ENCODE data around the gene ATP5PD.

ATP5PD gene

DNA sequence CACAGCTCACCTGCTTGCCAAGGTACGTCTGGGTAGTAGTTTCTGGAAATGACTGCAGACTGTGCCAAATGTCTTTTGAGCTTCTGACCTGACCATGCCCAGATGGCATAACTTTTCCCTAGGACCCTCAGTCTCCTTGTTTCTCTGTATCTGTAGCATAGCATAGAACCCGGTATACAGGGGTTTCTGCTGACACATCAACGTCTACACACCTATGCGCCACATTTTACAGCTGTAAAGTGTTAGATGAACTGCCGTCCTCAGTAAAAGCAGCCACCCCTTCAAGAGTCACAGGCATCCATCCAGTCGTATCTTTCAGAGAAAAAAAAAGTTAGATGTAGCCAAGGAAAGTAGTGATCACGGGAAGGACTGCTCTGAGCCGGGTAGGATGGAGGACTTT is 17.7 kb upstream of the ATP5PD start:
- H2AFZ ChIP-seq = no peak overlapping the region
- H3K9ac ChIP-seq = no peak overlapping the region
- no peaks in the 10 kb centered on the region for H3K4me1 ChIP-seq
- no peaks in the 10 kb centered on the region for H3K27me3 ChIP-seq (ENCODE audit: control insufficient read depth, insufficient read depth, low read length)
- no peak for TF ChIP-seq CTCF (IDR thresholded peaks at IDR 0.05)
- no peak overlapping the region for H3K4me3 ChIP-seq (ENCODE audit: low read depth, low read length)
- H3K79me2 ChIP-seq = no peaks in the 10 kb centered on the region
- no peaks in the 10 kb centered on the region for H3K36me3 ChIP-seq (ENCODE audit: control insufficient read depth, insufficient read depth, low read length)
- no peak overlapping the region for H3K27ac ChIP-seq
- H3K4me2 ChIP-seq (ENCODE audit: low read length) = no peak overlapping the region
- H3K9me3 ChIP-seq (ENCODE audit: control insufficient read depth, low read length) = no peaks in the 10 kb centered on the region

DNA sequence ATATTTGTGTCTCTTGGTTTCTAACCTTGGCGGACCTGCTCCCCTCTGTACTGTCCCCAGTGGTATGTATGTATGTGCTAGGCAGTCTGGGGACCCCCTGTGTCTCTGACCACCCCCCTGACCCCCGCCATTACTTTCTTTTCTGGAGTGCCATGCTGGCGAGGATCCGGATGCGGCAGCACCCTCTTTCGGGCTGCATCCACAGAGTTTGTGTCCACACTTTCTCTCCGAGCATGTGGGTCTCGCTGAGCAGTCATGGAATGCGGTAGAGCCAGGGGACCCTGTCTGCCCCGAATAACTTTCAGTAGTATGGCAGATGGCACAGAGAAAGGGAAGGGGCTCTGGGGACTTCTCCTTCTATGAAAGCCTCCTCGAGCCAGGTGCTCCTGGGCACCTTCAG is 17.3 kb upstream of the ATP5PD start:
- Histone ChIP-seq H3K4me2 (ENCODE audit: low read length) (no peak overlapping the region), H3K9ac (no peak overlapping the region), H3K9me3 (ENCODE audit: control insufficient read depth, low read length) (no peaks in the 10 kb centered on the region), H3K27ac (no peak overlapping the region), H3K4me1 (no peaks in the 10 kb centered on the region), H3K4me3 (ENCODE audit: low read depth, low read length) (no peak overlapping the region), H3K79me2 (no peaks in the 10 kb centered on the region), H3K36me3 (ENCODE audit: control insufficient read depth, insufficient read depth, low read length) (no peaks in the 10 kb centered on the region), H2AFZ (no peak overlapping the region), H3K27me3 (ENCODE audit: control insufficient read depth, insufficient read depth, low read length) (no peaks in the 10 kb centered on the region)
- no peak for TF ChIP-seq CTCF (IDR thresholded peaks at IDR 0.05)

DNA sequence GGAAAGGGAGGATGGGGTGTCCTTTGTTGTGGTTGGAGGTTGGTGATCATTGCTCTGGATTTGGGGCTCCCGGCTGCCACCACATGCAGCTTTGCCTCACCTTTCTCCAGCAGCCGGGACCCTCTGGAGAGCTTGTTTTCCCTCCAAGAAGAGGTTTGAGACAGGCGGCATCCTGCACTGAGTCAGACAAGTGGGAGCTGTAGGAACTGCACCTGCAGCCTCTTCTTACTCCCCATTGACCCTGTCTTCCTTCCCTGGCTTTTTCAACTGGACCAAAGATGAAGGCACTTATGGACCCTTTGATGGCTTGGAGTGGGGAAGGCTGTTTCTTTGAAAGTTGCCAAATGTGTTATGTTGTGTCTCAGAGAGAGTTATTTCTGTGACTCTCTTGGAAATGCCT is 16.9 kb upstream of the ATP5PD start:
- no peak overlapping the region for H3K4me3 ChIP-seq (ENCODE audit: low read depth, low read length)
- TF ChIP-seq CTCF (IDR thresholded peaks at IDR 0.05) = no peak
- H3K27me3 ChIP-seq (ENCODE audit: control insufficient read depth, insufficient read depth, low read length) = no peaks in the 10 kb centered on the region
- H3K9ac ChIP-seq = no peak overlapping the region
- H3K9me3 ChIP-seq (ENCODE audit: control insufficient read depth, low read length) = no peaks in the 10 kb centered on the region
- H3K27ac ChIP-seq = no peak overlapping the region
- no peak overlapping the region for H2AFZ ChIP-seq
- no peaks in the 10 kb centered on the region for H3K4me1 ChIP-seq
- H3K79me2 ChIP-seq = no peaks in the 10 kb centered on the region
- H3K4me2 ChIP-seq (ENCODE audit: low read length) = no peak overlapping the region
- no peaks in the 10 kb centered on the region for H3K36me3 ChIP-seq (ENCODE audit: control insufficient read depth, insufficient read depth, low read length)

DNA sequence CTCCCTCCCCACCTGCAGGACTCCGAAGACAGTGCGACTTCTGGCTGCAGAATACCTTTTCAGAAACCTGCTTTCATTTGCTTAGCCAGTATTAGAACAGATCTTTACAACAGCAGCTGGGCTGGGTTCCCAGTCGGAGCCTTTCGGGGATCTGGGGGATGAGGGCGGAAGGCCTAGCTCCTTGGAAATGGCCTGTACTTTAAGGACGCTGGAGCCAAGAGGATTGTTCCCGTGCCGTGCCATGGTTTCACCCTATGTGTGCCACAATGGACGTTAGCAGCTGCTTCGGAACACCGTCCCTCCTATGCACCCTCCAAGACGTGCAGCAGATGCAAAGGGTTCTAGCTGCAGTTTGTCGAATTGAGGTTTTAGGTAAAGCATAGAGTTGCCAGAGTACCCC is 16.4 kb upstream of the ATP5PD start:
- TF ChIP-seq CTCF (IDR thresholded peaks at IDR 0.05) = no peak
- no peak overlapping the region for H3K27ac ChIP-seq
- H3K9me3 ChIP-seq (ENCODE audit: control insufficient read depth, low read length) = no peaks in the 10 kb centered on the region
- no peaks in the 10 kb centered on the region for H3K27me3 ChIP-seq (ENCODE audit: control insufficient read depth, insufficient read depth, low read length)
- H3K4me2 ChIP-seq (ENCODE audit: low read length) = no peak overlapping the region
- no peak overlapping the region for H3K9ac ChIP-seq
- H3K4me1 ChIP-seq = no peaks in the 10 kb centered on the region
- no peak overlapping the region for H2AFZ ChIP-seq
- no peaks in the 10 kb centered on the region for H3K79me2 ChIP-seq
- no peak overlapping the region for H3K4me3 ChIP-seq (ENCODE audit: low read depth, low read length)
- no peaks in the 10 kb centered on the region for H3K36me3 ChIP-seq (ENCODE audit: control insufficient read depth, insufficient read depth, low read length)

GRCh38 chr17:75061618-75062017 is 14.8 kb upstream of the ATP5PD start:
- Histone ChIP-seq H3K36me3 (ENCODE audit: control insufficient read depth, insufficient read depth, low read length) (no peaks in the 10 kb centered on the region), H2AFZ (no peak overlapping the region), H3K4me3 (ENCODE audit: low read depth, low read length) (no peak overlapping the region), H3K4me1 (no peaks in the 10 kb centered on the region), H3K4me2 (ENCODE audit: low read length) (no peak overlapping the region), H3K9me3 (ENCODE audit: control insufficient read depth, low read length) (no peaks in the 10 kb centered on the region), H3K27ac (no peak overlapping the region), H3K9ac (no peak overlapping the region), H3K27me3 (ENCODE audit: control insufficient read depth, insufficient read depth, low read length) (no peaks in the 10 kb centered on the region), H3K79me2 (no peaks in the 10 kb centered on the region)
- TF ChIP-seq CTCF (IDR thresholded peaks at IDR 0.05) = no peak

Data from parathyroid adenoma (tissue), 2 donors.